Forelimb muscle (tissue), 1 donor: ENCODE measurements around the gene TMEM176B. TPM values are rescaled to one million over a fixed set of nuclear protein-coding genes. Genes with fewer than 3 reads are reported as not detected.
"Not testable (repeated sequence)": the region's sequence is repeated elsewhere in the genome, so short reads cannot be mapped to it uniquely, and the experiment has no call there.

ENCODE experiments used
- DNase-seq: peaks from one replicate; pipeline ENCODE4 v3.0.0-alpha.2; 2013; ENCODE audit warnings: low read depth
- polyA plus RNA-seq: library from polyadenylated mRNA; unstranded; fragments of 120-200 nt; gene quantifications from one replicate; pipeline ENCODE4 v1.2.1, GENCODE V29; 2013; ENCODE audit not compliant: insufficient read length

TMEM176B gene
- polyA plus RNA-seq, 1 donor: 14.4 TPM

- DNase-seq: no peak
Observed at GRCh38 chr7:150823043-150823442, 22.9 kb upstream of the TMEM176B start.

GRCh38 chr7:150820578-150821198 is 20.5 kb upstream of the TMEM176B start:
- no peak for DNase-seq

GRCh38 chr7:150820148-150820547 is 20.0 kb upstream of the TMEM176B start:
- DNase-seq: no peak

GRCh38 chr7:150818971-150819370 is 18.8 kb upstream of the TMEM176B start:
- no peak for DNase-seq

GRCh38 chr7:150814328-150815001 is 14.3 kb upstream of the TMEM176B start:
- DNase-seq: no peak

- DNase-seq: not testable (repeated sequence)
Observed at GRCh38 chr7:150807616-150808438, 7.7 kb upstream of the TMEM176B start.

- no peak for DNase-seq
Observed at GRCh38 chr7:150806863-150807262, 6.7 kb upstream of the TMEM176B start.

- no peak for DNase-seq
Observed at GRCh38 chr7:150806454-150806853, 6.3 kb upstream of the TMEM176B start.

- DNase-seq: no peak
Observed at GRCh38 chr7:150805864-150806263, 5.7 kb upstream of the TMEM176B start.

GRCh38 chr7:150804802-150805201 is 4.6 kb upstream of the TMEM176B start:
- no peak for DNase-seq

GRCh38 chr7:150803161-150803860 is 3.1 kb upstream of the TMEM176B start:
- no peak for DNase-seq

GRCh38 chr7:150801946-150802771 is 2.0 kb upstream of the TMEM176B start:
- DNase-seq: no peak

GRCh38 chr7:150801242-150801945 is 1.2 kb upstream of the TMEM176B start:
- DNase-seq: no peak

GRCh38 chr7:150800581-150801241 is 547 bp upstream of the TMEM176B start, which contains the start of gene TMEM176A:
TSS of gene TMEM176A (plus strand) at chr7:150800769. CDS start at chr7:150801551, 782 bp downstream.
- DNase-seq: no peak

- DNase-seq: no peak
Observed at GRCh38 chr7:150799156-150799555, 1.0 kb downstream of the TMEM176B start.

GRCh38 chr7:150797661-150798060 is 2.5 kb downstream of the TMEM176B start:
- DNase-seq: no peak

GRCh38 chr7:150793569-150794238 is 6.5 kb downstream of the TMEM176B start:
- no peak for DNase-seq

GRCh38 chr7:150791746-150792452 is 8.3 kb downstream of the TMEM176B start:
- DNase-seq: no peak

GRCh38 chr7:150791304-150791703 is 8.9 kb downstream of the TMEM176B start:
- DNase-seq: no peak
